RWPE1 (cell line): ENCODE results near the gene CPT2.

ENCODE experiments used
- CTCF ChIA-PET: fragments of 350-600 bp; sonication (Branson Sonifier 250); formaldehyde crosslinking; extraction: SDS; loops from one replicate; lab custom pipeline; 2021; lab: Yijun Ruan, JAX
- POLR2A ChIA-PET: fragments of 400-600 bp; formaldehyde crosslinking; extraction: SDS; loops from one replicate; lab custom pipeline; 2020; ENCODE audit warnings: antibody characterized with exemption; ENCODE audit not compliant: low non-redundant PET; lab: Yijun Ruan, JAX
- DNase-seq: peaks from one replicate; pipeline ENCODE4 v3.0.0; 2012; ENCODE audit warnings: low spot score
- H3K27ac ChIP-seq: fragments of 450-650 bp; 2 replicates; pipeline ENCODE4 v1.5.1; 2017
- TF ChIP-seq, protein P1 (sequence below): fragments of 450-650 bp; conservative IDR thresholded peaks from 2 replicates; pipeline ENCODE4 v1.5.1; 2017; ENCODE audit warnings: low read depth, mild to moderate bottlenecking

The CPT2 gene

DNA sequence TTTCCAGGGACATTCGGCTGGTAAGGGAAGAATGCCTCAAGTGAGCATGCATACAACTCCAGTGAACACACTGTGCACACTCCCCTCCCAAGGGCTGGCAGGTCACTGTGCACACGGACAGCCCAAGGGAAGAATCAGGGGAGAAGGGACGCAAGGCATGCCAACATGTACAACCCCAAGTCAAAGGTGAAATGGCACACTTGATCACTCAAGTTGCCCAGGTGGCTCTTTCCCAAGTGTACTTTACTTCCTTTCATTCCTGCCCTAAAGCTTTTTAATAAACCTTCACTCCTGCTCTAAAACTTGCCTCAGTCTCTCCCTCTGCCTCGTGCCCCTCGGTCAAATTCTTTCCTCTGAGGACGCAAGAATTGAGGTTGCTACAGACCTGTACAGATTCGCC lies 40.7 kb upstream of the CPT2 start:
- TF ChIP-seq, protein P1, sequence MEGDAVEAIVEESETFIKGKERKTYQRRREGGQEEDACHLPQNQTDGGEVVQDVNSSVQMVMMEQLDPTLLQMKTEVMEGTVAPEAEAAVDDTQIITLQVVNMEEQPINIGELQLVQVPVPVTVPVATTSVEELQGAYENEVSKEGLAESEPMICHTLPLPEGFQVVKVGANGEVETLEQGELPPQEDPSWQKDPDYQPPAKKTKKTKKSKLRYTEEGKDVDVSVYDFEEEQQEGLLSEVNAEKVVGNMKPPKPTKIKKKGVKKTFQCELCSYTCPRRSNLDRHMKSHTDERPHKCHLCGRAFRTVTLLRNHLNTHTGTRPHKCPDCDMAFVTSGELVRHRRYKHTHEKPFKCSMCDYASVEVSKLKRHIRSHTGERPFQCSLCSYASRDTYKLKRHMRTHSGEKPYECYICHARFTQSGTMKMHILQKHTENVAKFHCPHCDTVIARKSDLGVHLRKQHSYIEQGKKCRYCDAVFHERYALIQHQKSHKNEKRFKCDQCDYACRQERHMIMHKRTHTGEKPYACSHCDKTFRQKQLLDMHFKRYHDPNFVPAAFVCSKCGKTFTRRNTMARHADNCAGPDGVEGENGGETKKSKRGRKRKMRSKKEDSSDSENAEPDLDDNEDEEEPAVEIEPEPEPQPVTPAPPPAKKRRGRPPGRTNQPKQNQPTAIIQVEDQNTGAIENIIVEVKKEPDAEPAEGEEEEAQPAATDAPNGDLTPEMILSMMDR = no peak
- no peak overlapping the region for H3K27ac ChIP-seq
- CTCF ChIA-PET = no interaction called here
- POLR2A ChIA-PET = no interaction called here
- DNase-seq = no peak

DNA sequence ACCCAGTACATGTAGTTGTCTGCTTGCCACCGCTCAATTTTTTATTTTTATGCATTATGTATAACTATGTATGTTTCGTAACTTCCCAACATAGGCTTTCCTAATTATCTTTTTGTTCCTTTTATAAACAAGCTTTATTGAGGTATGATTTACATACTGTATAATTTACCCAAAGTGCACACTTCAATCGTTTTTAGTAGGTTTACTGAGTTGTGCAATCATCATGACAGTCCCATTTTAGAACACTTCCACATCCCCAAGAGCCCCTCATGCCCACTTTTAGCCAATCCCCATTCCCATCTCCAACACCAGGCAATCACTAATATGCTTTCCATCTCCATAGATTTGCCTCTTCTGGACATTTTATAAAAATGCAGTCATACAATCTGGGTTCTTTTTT lies 39.8 kb upstream of the CPT2 start:
- TF ChIP-seq, protein P1 = no peak
- ChIA-PET CTCF (interaction anchor here (0.8 kb wide), 1 partner anchor 9 kb away, joined by 3 read pairs; no protein-coding TSS in a partner anchor), POLR2A (no interaction called here)
- H3K27ac ChIP-seq = no peak overlapping the region
- no peak for DNase-seq

DNA sequence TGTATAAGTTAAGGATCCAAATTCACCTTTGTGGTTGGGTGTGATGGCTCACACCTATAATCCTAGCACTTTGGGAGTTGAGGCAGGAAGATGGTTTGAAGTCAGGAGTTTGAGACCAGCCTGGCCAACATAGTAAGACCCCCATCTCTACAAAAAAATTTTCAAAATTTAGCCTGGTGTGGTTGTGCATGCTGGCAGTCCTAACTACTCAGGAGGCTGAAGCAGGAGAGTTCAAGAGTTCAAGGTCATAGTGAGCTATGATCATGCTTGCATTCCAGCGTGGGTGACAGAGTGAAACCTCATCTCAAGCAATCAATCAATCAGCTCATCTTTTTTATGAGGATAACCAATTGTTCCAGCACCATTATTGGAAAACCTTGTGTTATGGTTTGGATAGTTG lies 37.7 kb upstream of the CPT2 start:
- TF ChIP-seq, protein P1 = no peak
- H3K27ac ChIP-seq = no peak overlapping the region
- no peak for DNase-seq
- ChIA-PET POLR2A (no interaction called here), CTCF (no interaction called here)

- DNase-seq = no peak
These were observed 35.7 kb upstream of the CPT2 start for GRCh38 chr1:53160924-53161378.

DNA sequence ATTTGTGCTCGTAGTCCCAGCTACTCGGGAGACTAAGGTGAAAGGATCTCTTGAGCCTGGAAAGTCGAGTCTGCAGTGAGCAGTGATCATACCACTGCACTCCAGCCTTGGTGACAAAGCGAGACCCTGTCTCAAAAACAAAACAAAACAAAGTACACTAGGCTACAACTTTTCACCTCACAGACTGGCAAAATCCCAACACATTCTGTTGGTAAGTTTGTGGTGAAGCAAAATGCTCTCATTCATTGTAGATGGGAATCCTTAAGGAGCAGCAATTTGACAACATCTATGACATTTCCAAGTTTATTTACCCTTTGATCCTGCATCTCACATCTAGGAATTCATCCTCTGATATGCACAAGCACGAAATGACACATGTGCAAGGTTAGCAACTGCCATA lies 34.0 kb upstream of the CPT2 start:
- H3K27ac ChIP-seq = no peak overlapping the region
- no peak for DNase-seq
- TF ChIP-seq, protein P1 = no peak
- ChIA-PET POLR2A (no interaction called here), CTCF (no interaction called here)

More at GRCh38 chr1:53160924-53161378, 35.7 kb upstream of the CPT2 start:
- TF ChIP-seq, protein P1 = no peak
- no peak overlapping the region for H3K27ac ChIP-seq
- ChIA-PET CTCF (no interaction called here), POLR2A (no interaction called here)

GRCh38 chr1:53163291-53163768 lies 33.3 kb upstream of the CPT2 start:
- TF ChIP-seq, protein P1 = no peak
- no peak for DNase-seq
- CTCF ChIA-PET = no interaction called here
- POLR2A ChIA-PET = no interaction called here
- no peak overlapping the region for H3K27ac ChIP-seq
